SH-SY5Y (cell line): ENCODE results near the gene FBF1.

Experiments
- GATA2 ChIP-seq: IDR thresholded peaks from 2 replicates; pipeline ENCODE4 v1.6.1; 2011; ENCODE audit warnings: mild to moderate bottlenecking, low read depth, low read length
- GATA3 ChIP-seq: IDR thresholded peaks from 2 replicates; pipeline ENCODE4 v1.6.1; 2011; ENCODE audit warnings: low read depth, mild to moderate bottlenecking, low read length, moderate library complexity

- no peak for TF ChIP-seq GATA3
- no peak for TF ChIP-seq GATA2
Observed at GRCh38 chr17:75875182-75875939, 65.5 kb downstream of the FBF1 start.
